GM12878 (cell line): ENCODE results near the gene SLC36A1. TPM values are rescaled to one million over a fixed set of nuclear protein-coding genes. Genes with fewer than 3 reads are reported as not detected.

Experiments used
- ATAC-seq: fragments of 200-7000 bp; cut with Tn5 transposase; 3 replicates; pipeline ENCODE4 v1.9.1; 2020; ENCODE audit warnings: mild to moderate bottlenecking, moderate library complexity
- BruUV-seq: library from RNA; stranded (reverse); fragments of 400-500 nt; replicated peaks from 2 replicates; lab custom pipeline; 2021; lab: Mats Ljungman, UMichigan
- CTCF ChIA-PET: fragments of 300-600 bp; sonication (Branson Sonifier 250); formaldehyde crosslinking; extraction: SDS; loops from one replicate; lab custom pipeline; 2021; ENCODE audit warnings: inconsistent platforms; lab: Yijun Ruan, JAX
- POLR2A ChIA-PET: fragments of 350-600 bp; formaldehyde crosslinking; extraction: SDS; loops from one replicate; lab custom pipeline; 2021; ENCODE audit warnings: inconsistent platforms; lab: Charles Lee
- RAD21 ChIA-PET: fragments of 300-600 bp; sonication (Branson Sonifier 250); formaldehyde crosslinking; loops from one replicate; lab custom pipeline; 2023; ENCODE audit warnings: antibody characterized with exemption; ENCODE audit not compliant: unreplicated experiment; lab: Charles Lee
- SMC1A ChIA-PET: fragments of 300-600 bp; sonication (Branson Sonifier 250); formaldehyde crosslinking; loops from one replicate; lab custom pipeline; 2023; ENCODE audit not compliant: unreplicated experiment, uncharacterized antibody; lab: Charles Lee
- DNase-seq: peaks from one replicate; pipeline ENCODE4 v3.0.0-alpha.2; 2011; ENCODE audit warnings: low read depth, low spot score
- FAIRE-seq: peaks from 3 replicates; lab custom pipeline; 2011; peaks lifted over from hg19 to GRCh38; lab: Jason Lieb, UNC
- H2AFZ ChIP-seq: 2 replicates; pipeline ENCODE4 v1.6.0; 2011; ENCODE audit warnings: low read depth, low read length, control low read depth; ENCODE audit not compliant: control insufficient read depth
- H3K27ac ChIP-seq: 2 replicates; pipeline ENCODE4 v1.5.1; 2011; ENCODE audit warnings: control low read depth; ENCODE audit not compliant: control insufficient read depth, insufficient read depth
- H3K27me3 ChIP-seq, 2 experiments: replicated peaks in 1 of 2; 2 replicates each; pipeline versions ENCODE4 v1.6.0 to v1.6.1; 2011; ENCODE audit warnings: low read length in 1 of 2; ENCODE audit not compliant: control insufficient read depth in 2 of 2, insufficient read depth in 2 of 2
- H3K36me3 ChIP-seq, 2 experiments: 2 replicates each; pipeline ENCODE4 v1.5.1; 2011; ENCODE audit warnings: low read length in 1 of 2; ENCODE audit not compliant: control insufficient read depth in 2 of 2, insufficient read depth in 2 of 2
- H3K4me1 ChIP-seq: 2 replicates; pipeline ENCODE4 v1.6.1; 2011; ENCODE audit warnings: mild to moderate bottlenecking, low read length, moderate library complexity, mixed read lengths; ENCODE audit not compliant: control insufficient read depth, insufficient read depth
- H3K4me2 ChIP-seq: 2 replicates; pipeline ENCODE4 v1.6.0; 2011; ENCODE audit warnings: control low read depth; ENCODE audit not compliant: control insufficient read depth, insufficient read depth
- H3K4me3 ChIP-seq: fragments of 200-600 bp; sonication (generic); 2 replicates; pipeline ENCODE4 v1.5.1; 2016
- H3K79me2 ChIP-seq: 2 replicates; pipeline ENCODE4 v1.6.0; 2011; ENCODE audit warnings: low read length; ENCODE audit not compliant: control insufficient read depth, insufficient read depth
- H3K9ac ChIP-seq: 2 replicates; pipeline ENCODE4 v1.8.0; 2011; ENCODE audit warnings: low read length, control low read depth, mixed read lengths; ENCODE audit not compliant: control insufficient read depth, insufficient read depth
- H3K9me3 ChIP-seq: replicated peaks from 3 replicates; pipeline ENCODE4 v1.5.1; 2011; ENCODE audit warnings: mild to moderate bottlenecking, low read length; ENCODE audit not compliant: control insufficient read depth, insufficient read depth
- H4K20me1 ChIP-seq: 2 replicates; pipeline ENCODE4 v1.6.0; 2011; ENCODE audit not compliant: control insufficient read depth, insufficient read depth
- ASH2L ChIP-seq: fragments of 300-600, 200-600 bp; sonication (generic); IDR thresholded peaks from 2 replicates; pipeline ENCODE4 v1.6.1; 2017; ENCODE audit warnings: low read depth, mild to moderate bottlenecking, borderline replicate concordance
- CHD4 ChIP-seq: fragments of 200-600 bp; sonication (generic); IDR thresholded peaks from 2 replicates; pipeline ENCODE4 v1.6.1; 2016; ENCODE audit warnings: mild to moderate bottlenecking
- KLF5 ChIP-seq: fragments of 450-650 bp; IDR thresholded peaks from 2 replicates; pipeline ENCODE4 v1.6.1; 2014; ENCODE audit warnings: mild to moderate bottlenecking; ENCODE audit not compliant: partially characterized antibody
- MXI1 ChIP-seq: fragments of 150-350 bp; IDR thresholded peaks from 2 replicates; pipeline ENCODE4 v1.6.1; 2011; ENCODE audit warnings: low read depth, mild to moderate bottlenecking, inconsistent platforms, low read length, improper control_type of control experiment
- MYC ChIP-seq: IDR thresholded peaks from 2 replicates; pipeline ENCODE4 v1.6.1; 2011; ENCODE audit warnings: mild to moderate bottlenecking, low read length, moderate library complexity, inconsistent platforms; ENCODE audit not compliant: insufficient read depth, insufficient replicate concordance, insufficient read length, severe bottlenecking
- POLR2A ChIP-seq: IDR thresholded peaks from 2 replicates; pipeline ENCODE4 v1.6.1; 2011; ENCODE audit warnings: low read depth, mild to moderate bottlenecking, low read length
- POU2F2 ChIP-seq: IDR thresholded peaks from 3 replicates; pipeline ENCODE4 v1.6.1; 2011; ENCODE audit warnings: low read depth, mild to moderate bottlenecking, low read length, borderline replicate concordance
- SPI1 ChIP-seq: IDR thresholded peaks from 2 replicates; pipeline ENCODE4 v1.6.1; 2011; ENCODE audit warnings: low read depth, mild to moderate bottlenecking, low read length, moderate library complexity, borderline replicate concordance; ENCODE audit not compliant: insufficient read depth
- SRF ChIP-seq, 2 experiments: IDR thresholded peaks; 2 replicates each; pipeline ENCODE4 v1.6.1; 2011; ENCODE audit warnings: low read depth in 2 of 2, low read length in 2 of 2, mild to moderate bottlenecking in 1 of 2, moderate library complexity in 1 of 2
- ZNF217 ChIP-seq: fragments of 450-650 bp; IDR thresholded peaks from 2 replicates; pipeline ENCODE4 v1.6.1; 2017; ENCODE audit warnings: antibody characterized with exemption, mild to moderate bottlenecking
- ZNF384 ChIP-seq: IDR thresholded peaks from 2 replicates; pipeline ENCODE4 v1.6.1; 2012; ENCODE audit warnings: low read depth, mild to moderate bottlenecking, low read length, improper control_type of control experiment, borderline replicate concordance
- WGBS: methylation state at CpG from one replicate; pipeline ENCODE4 v1.1.6; 2016; ENCODE audit warnings: low lambda C conversion rate; ENCODE audit not compliant: insufficient replicate concordance, insufficient coverage; ENCODE audit errors: missing lambda C conversion rate; 5-methylcytosine and 5-hydroxymethylcytosine counted together
- in situ Hi-C: fragments of 300-500 bp; cut with MboI; formaldehyde crosslinking; loops from 9 replicates; pipeline ENCODE4 v1.14.3; 2018; ENCODE audit warnings: mixed read lengths
- intact Hi-C: fragments of 100-400 bp; cut with micrococcal nuclease; formaldehyde crosslinking; loops from one replicate; pipeline ENCODE4 v1.14.2; 2022; ENCODE audit not compliant: unreplicated experiment
- polyA plus RNA-seq, 11 experiments: library from polyadenylated mRNA; depleted of rRNA in 4 of 11; unstranded in 6 of 11; stranded (reverse) in 5 of 11; fragments of >200 nt; fragmentation: Nextera tagmentation in 4 of 11; fragmentation: Illumina TruSeq in 1 of 11; extraction: Ambion mirVana in 4 of 11; extraction: Trizol in 1 of 11; gene quantifications; 1 replicate in 1 of 11; 2 replicates in 10 of 11; pipeline versions ENCODE4 v1.2.1 to v1.2.3, GENCODE V29; 2011 to 2016; ENCODE audit warnings: inconsistent platforms in 2 of 11, missing spikeins in 2 of 11, low read depth in 1 of 11
- total RNA-seq, 4 experiments: library from RNA; depleted of rRNA in 3 of 4; stranded (reverse); fragments of >200 nt in 3 of 4; fragmentation: Illumina TruSeq in 1 of 4; extraction: Trizol in 1 of 4; gene quantifications; 2 replicates each; pipeline versions ENCODE4 v1.2.1 to v1.2.3, GENCODE V29; 2013 to 2021

SLC36A1 gene
- total and polyA plus RNA-seq, 10 of the 15 experiments (the other 5 are each of a cell fraction or from before 2014, with no cell fraction given) = 0.50 to 8.2 (median 3.5) TPM

DNA sequence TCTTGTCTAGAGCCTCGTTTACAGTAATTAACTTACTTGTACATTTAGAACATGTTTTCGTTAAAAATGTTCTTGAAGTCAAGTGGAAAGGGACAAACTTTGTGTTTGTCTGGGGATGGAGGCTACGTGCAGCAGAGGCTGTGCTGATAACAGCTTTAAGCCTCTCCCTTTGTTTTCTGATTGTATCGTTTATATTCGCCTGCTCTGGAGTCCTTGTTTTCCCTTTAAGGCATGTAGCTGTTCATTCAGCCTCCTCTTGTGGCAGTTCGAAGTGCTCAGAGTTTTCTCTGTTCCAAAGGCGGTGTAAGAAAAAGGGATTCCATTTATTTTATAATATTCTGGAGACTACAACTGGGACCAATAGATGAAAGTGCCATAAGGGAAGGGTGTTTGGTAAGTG is 1.9 kb downstream of the SLC36A1 start:
- no peak for FAIRE-seq
- intact Hi-C loops (no loop called here), in situ Hi-C loops (loop anchor here (5.0 kb wide), 3 partner anchors 53 to 293 kb away; no protein-coding TSS in a partner anchor)
- RAD21 ChIA-PET = interaction anchor here (0.8 to 3.7 kb wide), 6 partner anchors 12 to 202 kb away, joined by 3 to 52 read pairs (median 8); no protein-coding TSS in a partner anchor
- SMC1A ChIA-PET = interaction anchor here (1.2 to 5.9 kb wide), 7 partner anchors 10 to 203 kb away, joined by 3 to 53 read pairs (median 11); no protein-coding TSS in a partner anchor
- ATAC-seq = no peak
- Histone ChIP-seq H3K4me1 (peaks cover 12% of the 10 kb centered on the region), H4K20me1 (no peaks in the 10 kb centered on the region), H3K9me3 (no peaks in the 10 kb centered on the region), H3K36me3 (no peaks in the 10 kb centered on the region), H3K4me3 (no peak overlapping the region), H3K27ac (no peak overlapping the region), H3K4me2 (no peak overlapping the region), H3K27me3 (no peaks in the 10 kb centered on the region), H3K9ac (no peak overlapping the region), H2AFZ (no peak overlapping the region), H3K79me2 (no peaks in the 10 kb centered on the region)
- POLR2A ChIA-PET = no interaction called here
- 81% methylated on average over 7 of the region's 7 CpGs for WGBS
- CTCF ChIA-PET = interaction anchor here (2.9 to 9.5 kb wide), 7 partner anchors 9 to 203 kb away, joined by 20 to 137 read pairs (median 31); no protein-coding TSS in a partner anchor
- no peak for TF ChIP-seq CHD4
- no peak for TF ChIP-seq MYC
- TF ChIP-seq KLF5 = no peak
- TF ChIP-seq ASH2L = no peak
- TF ChIP-seq POU2F2 = no peak
- TF ChIP-seq POLR2A = no peak
- TF ChIP-seq ZNF384 = no peak
- no peak for TF ChIP-seq ZNF217
- no peak for TF ChIP-seq SRF (IDR thresholded peaks at IDR 0.05; ENCODE audit: low read depth in 2 of 2, low read length in 2 of 2)
- no peak for TF ChIP-seq SPI1
- TF ChIP-seq MXI1 = no peak
- DNase-seq = no peak
- BruUV-seq = no TSS peak
